ENCODE results near the gene ATXN1. TPM values are rescaled to one million over a fixed set of nuclear protein-coding genes. Genes with fewer than 3 reads are reported as not detected.

Gene ATXN1
- total RNA-seq, 1 experiment from 2014 or later: 5.6 TPM

- no peak overlapping the region for H4K5ac ChIP-seq (ENCODE audit: insufficient read length, low read depth, low read length)
- DNase-seq: no peak
- no peak overlapping the region for H3K18ac ChIP-seq (ENCODE audit: insufficient read length, low read depth, low read length)
- H2BK120ac ChIP-seq (ENCODE audit: low read depth, low read length, poor library complexity, severe bottlenecking): no peak overlapping the region
- no peak overlapping the region for H3T11ph ChIP-seq (ENCODE audit: low read length)
- H3K23ac ChIP-seq (ENCODE audit: insufficient read length, low read depth, low read length): no peak overlapping the region
- H2BK12ac ChIP-seq (ENCODE audit: insufficient read length, low read depth, low read length): no peak overlapping the region
- no peaks in the 10 kb centered on the region for H3K27me3 ChIP-seq (ENCODE audit: insufficient read depth, low read length)
- H3K9me3 Mint-ChIP-seq: peaks cover 7 to 8% of the 10 kb centered on the region in 2 experiments; a peak in 2 of 5 replicates
- no peak overlapping the region for H2BK5ac ChIP-seq (ENCODE audit: insufficient read length, low read length)
- H3K14ac ChIP-seq (ENCODE audit: insufficient read depth, low read length): no peak overlapping the region
- H3K4me1 ChIP-seq (ENCODE audit: insufficient read depth, low read length): no peaks in the 10 kb centered on the region
- H3K27me3 Mint-ChIP-seq (ENCODE audit: low read depth): no peaks in the 10 kb centered on the region
- no CpG with 5 or more reads among the region's 5 CpGs for WGBS (ENCODE audit: extremely low coverage, insufficient read length, low lambda C conversion rate)
- no peaks in the 10 kb centered on the region for H3K9me3 ChIP-seq (ENCODE audit: control insufficient read depth, low read depth, low read length)
- H2BK15ac ChIP-seq (ENCODE audit: low read depth, low read length): no peak overlapping the region
- no peak overlapping the region for H3K27ac ChIP-seq (ENCODE audit: insufficient read length, low read depth, low read length)
- H4K91ac ChIP-seq (ENCODE audit: insufficient read length, low read depth, low read length): no peak overlapping the region
- no peaks in the 10 kb centered on the region for H3K79me2 ChIP-seq (ENCODE audit: insufficient read depth, low read length)
- H3K56ac ChIP-seq (ENCODE audit: insufficient read length, low read depth, low read length): no peak overlapping the region
- H3K36me3 Mint-ChIP-seq (ENCODE audit: insufficient read depth in 1 of 3, low read depth in 3 of 3): peaks cover 0 to 7% (median 7%) of the 10 kb centered on the region in 3 experiments; a peak in 2 of 7 replicates
- peaks cover 7 to 8% of the 10 kb centered on the region in 2 experiments for H3K4me1 Mint-ChIP-seq
- H4K20me1 ChIP-seq (ENCODE audit: control insufficient read depth, insufficient read depth, insufficient read length): no peaks in the 10 kb centered on the region
- no peak overlapping the region for H4K8ac ChIP-seq (replicated peaks; ENCODE audit: insufficient read length, low read depth, low read length)
- no peak overlapping the region for H3K4me2 ChIP-seq (ENCODE audit: insufficient read depth, insufficient read length, low read length)
- H3K4me3 Mint-ChIP-seq: no peak overlapping the region
- TF ChIP-seq CTCF (conservative IDR thresholded peaks at IDR 0.05): no peak
- H3K27ac Mint-ChIP-seq: no peak overlapping the region
- H3K9ac ChIP-seq (ENCODE audit: extremely low read depth, insufficient read length, low read length): no peak overlapping the region
- no peak overlapping the region for H2BK20ac ChIP-seq (ENCODE audit: low read depth, low read length, poor library complexity, severe bottlenecking)
- H3K4ac ChIP-seq (ENCODE audit: low read depth, low read length): no peak overlapping the region
- no peak overlapping the region for H2AK5ac ChIP-seq (ENCODE audit: insufficient read length, low read length)
- no peaks in the 10 kb centered on the region for H3K79me1 ChIP-seq (ENCODE audit: insufficient read depth, low read depth, low read length, poor library complexity, severe bottlenecking)
- H3K23me2 ChIP-seq (ENCODE audit: insufficient read length, low read depth, low read length, poor library complexity, severe bottlenecking): no peaks in the 10 kb centered on the region
- no peak overlapping the region for H2AFZ ChIP-seq (ENCODE audit: low read length)
These were observed 102.8 kb downstream of the ATXN1 start for GRCh38 chr6:16658348-16659034.
